Measurements from ENCODE around the gene PLEKHA4. TPM values are rescaled to one million over a fixed set of nuclear protein-coding genes. Genes with fewer than 3 reads are reported as not detected.
"Not testable (repeated sequence)": the region's sequence is repeated elsewhere in the genome, so short reads cannot be mapped to it uniquely, and the experiment has no call there.

Gene PLEKHA4
- total and polyA plus RNA-seq, 9 of the 15 experiments (the other 6 are each of a cell fraction or from before 2014, with no cell fraction given) = 0.07 to 30.8 (median 11.4) TPM

DNA sequence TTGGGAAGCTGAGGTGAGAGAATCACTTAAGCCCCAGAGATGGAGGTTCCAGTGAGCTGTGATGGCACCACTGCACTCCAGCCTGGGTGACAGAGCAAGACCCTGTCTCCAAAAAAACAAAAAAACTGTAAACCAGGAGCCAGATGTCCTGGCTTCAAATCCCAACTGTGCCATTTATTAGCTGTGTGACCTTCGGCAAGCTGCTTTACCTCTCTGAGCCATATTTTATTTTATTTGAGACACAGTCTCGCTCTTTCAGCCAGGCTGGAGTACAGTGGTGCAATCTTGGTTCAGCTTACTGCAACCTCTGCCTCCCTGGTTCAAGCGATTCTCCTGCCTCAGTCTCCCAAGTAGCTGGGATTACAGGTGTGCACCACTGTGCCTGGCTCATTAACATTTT, 21.8 kb downstream of the PLEKHA4 start:
- 78% methylated on average over 3 of the region's 3 CpGs for WGBS (ENCODE audit: insufficient coverage, low coverage, missing lambda C conversion rate)

GRCh38 chr19:48845384-48845783, 23.0 kb downstream of the PLEKHA4 start:
- ChIA-PET CTCF (ENCODE audit: low intra/inter-chr PET ratio) (no interaction called here), POLR2A (interaction anchor here (0.6 to 2.1 kb wide), 4 partner anchors 7 to 117 kb away, joined by 3 to 9 read pairs (median 6); partner anchors contain the start of gene PPP1R15A)
- in situ Hi-C loops (cut with MboI) = no loop called here
- no peaks in the 10 kb centered on the region for H3K9me3 ChIP-seq (replicated peaks; ENCODE audit: control insufficient read depth, insufficient read depth, low read depth, low read length)
- DNase-seq (ENCODE audit: extremely low read depth in 1 of 4, low spot score in 3 of 4) (no peak), ATAC-seq (no peak), FAIRE-seq (no peak)
- H2AFZ ChIP-seq (ENCODE audit: low read depth, low read length) = no peak overlapping the region
- no TSS peak for BruUV-seq (replicated peaks)
- no peak overlapping the region for H3K4me2 ChIP-seq (ENCODE audit: insufficient read depth, low read length)
- intact Hi-C loops (cut with micrococcal nuclease) = no loop called here
- H3K9ac ChIP-seq (ENCODE audit: insufficient read depth in 1 of 2, low read depth in 2 of 2, low read length in 2 of 2) = no peak overlapping the region
- no peaks in the 10 kb centered on the region for H4K20me1 ChIP-seq (replicated peaks; ENCODE audit: control insufficient read depth, insufficient read depth, low read length)
- no peaks in the 10 kb centered on the region for H3K79me2 ChIP-seq (ENCODE audit: control insufficient read depth, insufficient read depth, low read length)
- H3K27ac ChIP-seq (ENCODE audit: extremely low read depth, low read depth, low read length) = no peak overlapping the region
- H3K36me3 ChIP-seq (ENCODE audit: control insufficient read depth, insufficient read depth, low read length) = peaks cover 19% of the 10 kb centered on the region
- peaks cover 6 to 11% of the 10 kb centered on the region in 2 experiments; a peak in 4 of 5 replicates for H3K4me1 ChIP-seq (replicated peaks in 1 of 2; ENCODE audit: control insufficient read depth in 2 of 2, insufficient read depth in 2 of 2, low read length in 2 of 2)
- no peak for TF ChIP-seq RHOXF2B (CRISPR knock-in tag; conservative IDR thresholded peaks at IDR 0.05)
- TF ChIP-seq MAFF (IDR thresholded peaks at IDR 0.05; ENCODE audit: low read length) = no peak
- no peak for TF ChIP-seq ELF2 (CRISPR knock-in tag; IDR thresholded peaks at IDR 0.05)
- TF ChIP-seq HEY1 (CRISPR knock-in tag; IDR thresholded peaks at IDR 0.05; ENCODE audit: borderline replicate concordance) = no peak
- no peak for TF ChIP-seq MYNN (IDR thresholded peaks at IDR 0.05)
- TF ChIP-seq MYNN (CRISPR knock-in tag; IDR thresholded peaks at IDR 0.05) = no peak
- TF ChIP-seq ERF (CRISPR knock-in tag; IDR thresholded peaks at IDR 0.05) = no peak
- TF ChIP-seq ZNF212 (CRISPR knock-in tag; IDR thresholded peaks at IDR 0.05) = no peak
- TF ChIP-seq FOXJ3 (CRISPR knock-in tag; IDR thresholded peaks at IDR 0.05) = no peak
- TF ChIP-seq ZBED1 (IDR thresholded peaks at IDR 0.05) = no peak
- no peak overlapping the region for H3K4me3 ChIP-seq
- 93% methylated on average over 15 of the region's 15 CpGs for WGBS (ENCODE audit: insufficient coverage, low coverage, missing lambda C conversion rate)
- H3K27me3 ChIP-seq (ENCODE audit: control insufficient read depth in 2 of 2, insufficient read depth in 2 of 2, low read length in 2 of 2) = no peaks in the 10 kb centered on the region
- H3K9me1 ChIP-seq (ENCODE audit: control insufficient read depth, insufficient read depth, low read length) = no peaks in the 10 kb centered on the region

More for the DNA sequence above, 21.8 kb downstream of the PLEKHA4 start:
- H3K27ac ChIP-seq (ENCODE audit: extremely low read depth, low read depth, low read length); FAIRE-seq; in situ Hi-C loops (cut with MboI); BruUV-seq (replicated peaks); H3K9ac ChIP-seq (ENCODE audit: insufficient read depth in 1 of 2, low read depth in 2 of 2, low read length in 2 of 2); ATAC-seq; H3K9me3 ChIP-seq (replicated peaks; ENCODE audit: control insufficient read depth, insufficient read depth, low read depth, low read length); H4K20me1 ChIP-seq (replicated peaks; ENCODE audit: control insufficient read depth, insufficient read depth, low read length); H3K27me3 ChIP-seq (ENCODE audit: control insufficient read depth in 2 of 2, insufficient read depth in 2 of 2, low read length in 2 of 2); H3K4me1 ChIP-seq (replicated peaks in 1 of 2; ENCODE audit: control insufficient read depth in 2 of 2, insufficient read depth in 2 of 2, low read length in 2 of 2); H3K4me3 ChIP-seq; H2AFZ ChIP-seq (ENCODE audit: low read depth, low read length); H3K79me2 ChIP-seq (ENCODE audit: control insufficient read depth, insufficient read depth, low read length); H3K4me2 ChIP-seq (ENCODE audit: insufficient read depth, low read length); H3K9me1 ChIP-seq (ENCODE audit: control insufficient read depth, insufficient read depth, low read length); intact Hi-C loops (cut with micrococcal nuclease); DNase-seq (ENCODE audit: extremely low read depth in 1 of 4, low spot score in 3 of 4); CTCF ChIA-PET (ENCODE audit: low intra/inter-chr PET ratio): not testable (repeated sequence)
- TF ChIP-seq BCOR (IDR thresholded peaks at IDR 0.05) = peak; percentile 88
- peak; percentile 86 for TF ChIP-seq RBM25 (IDR thresholded peaks at IDR 0.05; ENCODE audit: low read depth, low read length, severe bottlenecking)
- peak in 1 of 2 experiments; percentile 38; a peak in 1 of 4 replicates for TF ChIP-seq KDM1A (IDR thresholded peaks at IDR 0.05)
- peak; percentile 66 for TF ChIP-seq ZFP36 (IDR thresholded peaks at IDR 0.05; ENCODE audit: low read depth, low read length, partially characterized antibody)
- peaks cover 19% of the 10 kb centered on the region for H3K36me3 ChIP-seq (ENCODE audit: control insufficient read depth, insufficient read depth, low read length)
- POLR2A ChIA-PET = interaction anchor here (0.6 to 1.6 kb wide), 3 partner anchors 25 to 28 kb away, joined by 3 to 6 read pairs (median 5); partner anchors contain the start of gene PPP1R15A
